OCI-LY1 (cell line): ENCODE results near the gene ATP6V0A1.
"Not testable (repeated sequence)": the region's sequence is repeated elsewhere in the genome, so short reads cannot be mapped to it uniquely, and the experiment has no call there.

Experiments
- CTCF ChIP-seq: fragments of 200-600 bp; sonication (generic), shearing (Covaris generic); IDR thresholded peaks from 2 replicates; pipeline ENCODE4 v1.5.1; 2017; ENCODE audit warnings: mild to moderate bottlenecking, antibody characterized with exemption, low read length, moderate library complexity, mixed read lengths
- EZH2 ChIP-seq: fragments of 200-600 bp; sonication (generic), shearing (Covaris generic); IDR thresholded peaks from 2 replicates; pipeline ENCODE4 v1.8.0; 2017; ENCODE audit warnings: borderline replicate concordance, mixed run types, mild to moderate bottlenecking, antibody characterized with exemption, low read length, moderate library complexity, mixed read lengths

GRCh38 chr17:42451270-42451669 lies 7.4 kb upstream of the ATP6V0A1 start:
- not testable (repeated sequence) for TF ChIP-seq CTCF, EZH2
